ENCODE results near the gene C2orf49.

GRCh38 chr2:105297216-105297615, 40.1 kb upstream of the C2orf49 start:
- no peak for TF ChIP-seq CTCF (IDR thresholded peaks at IDR 0.05)
- TF ChIP-seq POLR2A (IDR thresholded peaks at IDR 0.05; ENCODE audit: low read depth) = no peak

Data from esophagus muscularis mucosa (tissue), 3 donors.